Stimulated activated CD4-positive, alpha-beta T cell treated with anti-CD3 and anti-CD28 coated beads, TNF-alpha, amount 100 ng/mL, for 4 hours (primary cell): ENCODE data around the gene IL21.

Experiments used
- DNase-seq, 3 experiments: peaks; one replicate each; pipeline ENCODE4 v3.0.0-alpha.2; 2020; ENCODE audit warnings: low read depth in 3 of 3

The IL21 gene

DNA sequence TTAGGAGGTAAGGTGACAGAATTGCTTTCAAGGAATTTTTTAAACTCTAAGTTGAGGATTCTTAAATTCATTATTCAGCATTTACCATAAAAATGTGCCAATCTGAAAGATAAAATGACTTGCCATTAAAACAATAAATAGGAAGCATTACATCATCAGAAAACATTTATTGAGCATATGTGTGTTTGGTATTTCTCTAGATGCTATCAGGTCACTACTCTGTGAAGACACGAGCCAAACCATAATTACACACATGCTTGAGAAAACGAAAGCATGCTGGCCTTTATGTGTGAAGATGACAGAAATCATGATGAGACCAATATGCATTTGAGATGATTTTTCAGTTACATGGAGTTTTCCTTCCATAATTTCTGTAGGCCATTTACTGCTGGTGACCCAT, 12.3 kb upstream of the IL21 start:
- no peak for DNase-seq

DNA sequence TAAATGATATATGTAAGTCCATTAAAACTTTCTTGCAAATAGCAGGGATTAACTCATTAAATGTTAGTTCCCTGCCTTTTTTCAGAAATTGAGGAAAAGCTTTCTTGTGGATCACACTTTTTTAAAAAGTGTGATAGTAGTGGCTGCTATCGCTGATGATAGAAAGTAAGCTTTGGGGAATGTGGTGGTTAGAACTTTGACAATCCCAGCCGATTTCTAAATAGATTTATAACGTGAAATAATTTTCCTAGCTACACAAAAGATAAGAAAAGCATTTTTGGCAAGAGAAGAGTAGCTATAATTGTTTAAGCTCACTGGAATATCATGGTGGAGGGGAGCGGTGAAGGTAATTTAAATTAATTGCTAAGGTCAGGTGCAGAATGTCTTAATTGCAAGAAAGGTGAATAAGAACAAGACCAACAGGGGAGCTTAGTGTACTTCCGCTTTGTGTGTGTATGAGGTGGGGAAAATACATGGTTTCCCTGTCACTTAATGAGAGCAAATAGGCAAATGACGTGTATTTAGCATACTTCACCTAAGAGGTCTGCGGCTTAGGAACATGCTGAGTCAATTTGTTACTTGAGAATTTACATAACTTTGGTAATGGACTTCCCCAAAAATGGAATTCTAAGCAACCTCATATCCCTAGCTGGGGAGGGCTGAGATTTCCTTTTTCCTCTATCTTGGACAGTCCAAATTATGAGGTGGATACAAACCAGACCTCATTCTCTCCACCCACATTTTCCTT, 11.7 kb upstream of the IL21 start:
- DNase-seq, result no peak

DNA sequence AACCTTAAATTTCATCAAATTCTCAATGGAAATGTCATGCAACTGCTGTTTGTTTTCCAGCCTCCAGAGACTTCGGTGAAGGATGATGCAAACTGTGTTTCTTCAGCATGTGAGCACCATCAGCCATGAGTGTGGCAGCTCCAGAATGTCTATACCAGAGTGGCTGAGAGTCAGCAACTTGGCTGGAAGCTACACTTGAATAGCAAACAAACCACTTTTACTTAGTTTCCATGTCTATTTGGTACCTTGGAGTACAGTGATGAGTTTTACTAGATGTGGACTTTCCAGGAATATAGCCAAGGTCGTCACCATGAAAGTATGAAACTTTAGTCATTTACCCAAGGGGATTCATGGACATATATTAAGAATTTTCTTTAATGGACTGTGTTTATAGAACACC, 4.3 kb upstream of the IL21 start:
- no peak for DNase-seq

DNA sequence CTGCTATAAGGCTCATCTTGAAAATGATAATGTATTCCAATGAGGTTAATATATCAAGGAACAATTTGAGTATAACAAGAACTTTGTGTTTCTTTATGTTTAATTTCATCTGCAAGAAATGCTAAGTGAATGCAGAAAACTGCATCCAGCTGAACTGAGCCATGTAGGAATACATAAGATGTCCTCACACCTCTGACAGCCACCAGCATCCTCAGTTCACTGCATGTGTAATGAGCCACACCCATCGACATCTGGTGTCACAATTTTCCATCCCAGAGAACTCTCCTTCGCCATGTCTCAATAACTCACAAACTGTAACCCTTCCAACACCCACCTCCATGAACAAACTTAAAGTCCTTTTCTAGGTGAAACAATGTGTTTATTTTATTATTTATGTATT, 3.3 kb upstream of the IL21 start:
- DNase-seq, result no peak

DNA sequence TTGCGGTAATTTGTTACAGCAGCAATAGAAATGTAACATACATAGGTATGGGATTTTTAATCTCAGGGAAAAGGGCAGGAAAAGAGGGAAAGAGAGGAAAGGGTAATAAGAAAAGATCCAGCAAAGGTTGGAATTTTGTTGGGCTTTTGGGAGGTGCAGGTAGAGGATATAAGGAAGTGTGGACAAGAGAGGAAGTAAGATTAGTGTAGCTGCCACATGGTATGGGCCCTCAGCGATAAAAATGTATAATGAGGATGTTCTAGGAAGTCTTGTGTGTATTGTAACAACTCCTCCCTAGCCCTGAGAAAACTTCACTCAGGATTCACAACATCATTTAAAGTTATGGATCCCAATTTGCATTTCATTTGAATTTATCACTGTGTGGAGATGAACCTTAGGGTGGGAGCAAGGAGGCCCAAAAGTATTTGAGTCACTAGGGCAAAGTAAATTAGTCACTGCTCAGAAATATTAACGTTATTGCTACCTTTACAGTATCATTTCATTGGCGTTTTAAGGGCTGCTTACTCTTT, 2.8 kb upstream of the IL21 start:
- DNase-seq, result no peak

DNA sequence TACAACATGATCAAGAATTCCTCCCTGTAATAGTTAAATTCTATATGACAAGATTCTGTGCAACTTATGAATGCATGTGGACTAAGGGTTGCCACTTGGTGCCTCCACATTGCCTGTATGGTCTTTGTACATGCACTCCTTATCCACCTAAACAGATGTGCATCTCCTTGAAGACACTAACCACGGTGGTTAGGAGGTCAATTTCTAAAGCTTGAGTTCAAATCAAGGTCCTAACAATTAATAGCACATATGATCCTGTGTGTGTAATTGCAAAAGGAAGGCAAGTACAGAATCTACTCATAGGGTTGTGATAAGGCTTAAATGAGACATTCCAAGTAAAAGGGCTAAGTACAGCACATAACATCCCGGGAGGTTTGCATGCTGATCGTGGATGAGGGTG, 1.5 kb upstream of the IL21 start:
- DNase-seq, result no peak

DNA sequence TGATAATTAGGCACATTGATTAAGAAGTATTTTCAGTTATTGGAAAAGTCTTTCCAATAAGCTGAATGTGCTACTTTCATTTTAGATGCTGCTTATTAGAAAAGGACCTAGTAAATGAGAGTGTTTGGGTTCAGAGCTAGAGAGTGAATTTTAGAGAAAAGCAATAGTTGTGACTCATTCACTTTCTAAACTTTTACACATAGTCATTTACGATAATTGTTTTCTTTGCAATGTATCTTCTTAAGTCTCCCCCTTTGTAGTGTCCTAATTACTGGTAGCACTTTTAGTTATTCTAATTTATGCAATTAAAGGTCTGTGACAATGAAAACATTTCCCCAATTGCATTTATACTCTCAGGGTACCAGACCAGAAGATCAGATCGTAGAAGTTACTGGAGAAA, 1.3 kb downstream of the IL21 start:
- no peak for DNase-seq

DNA sequence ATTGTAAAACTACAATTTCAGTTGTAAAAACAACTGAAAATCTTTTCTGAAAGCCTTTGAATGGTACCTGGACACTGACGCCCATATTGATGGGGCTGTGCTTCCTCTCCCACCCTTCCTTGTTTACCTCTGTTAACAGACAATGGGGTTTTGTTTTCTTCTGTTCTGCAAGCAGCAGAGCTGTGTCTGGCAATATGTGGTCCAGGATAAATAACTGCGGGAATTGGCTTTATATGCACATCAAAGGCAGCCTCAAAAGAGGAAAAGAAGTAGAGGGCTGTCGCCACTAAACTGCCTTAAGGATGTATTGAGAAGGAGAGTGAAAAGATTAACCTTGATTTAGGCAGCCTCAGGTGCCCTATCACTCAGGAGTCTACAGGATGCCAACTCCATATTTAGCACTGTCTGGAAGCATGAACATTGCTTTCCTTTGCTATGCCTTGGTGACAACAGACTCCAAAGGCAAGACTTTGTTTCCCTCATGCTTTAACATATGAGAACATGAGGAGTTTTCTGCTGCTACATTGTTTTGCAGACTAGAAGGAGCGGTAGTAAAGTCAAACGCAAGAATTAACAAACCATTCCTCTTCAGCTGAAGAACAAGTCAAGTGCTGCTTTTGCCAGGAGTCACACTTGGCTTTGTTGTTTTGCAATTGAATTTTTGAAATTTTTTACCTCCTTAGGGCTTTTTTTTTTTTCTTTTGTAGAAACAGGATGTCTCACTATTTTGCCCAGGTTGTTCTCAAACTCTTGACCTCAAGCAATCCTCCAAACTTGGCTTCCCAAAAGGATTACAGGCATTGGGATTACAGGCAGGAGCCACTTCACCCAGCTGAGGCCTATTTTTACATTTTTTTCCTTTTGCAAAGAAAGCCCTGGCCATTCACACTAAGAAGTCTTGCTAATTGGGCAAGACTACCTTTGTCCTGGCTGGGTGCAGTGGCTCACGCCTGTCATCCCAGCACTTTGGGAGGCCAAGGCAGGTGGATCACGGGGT, 3.0 kb downstream of the IL21 start:
- DNase-seq, result no peak

DNA sequence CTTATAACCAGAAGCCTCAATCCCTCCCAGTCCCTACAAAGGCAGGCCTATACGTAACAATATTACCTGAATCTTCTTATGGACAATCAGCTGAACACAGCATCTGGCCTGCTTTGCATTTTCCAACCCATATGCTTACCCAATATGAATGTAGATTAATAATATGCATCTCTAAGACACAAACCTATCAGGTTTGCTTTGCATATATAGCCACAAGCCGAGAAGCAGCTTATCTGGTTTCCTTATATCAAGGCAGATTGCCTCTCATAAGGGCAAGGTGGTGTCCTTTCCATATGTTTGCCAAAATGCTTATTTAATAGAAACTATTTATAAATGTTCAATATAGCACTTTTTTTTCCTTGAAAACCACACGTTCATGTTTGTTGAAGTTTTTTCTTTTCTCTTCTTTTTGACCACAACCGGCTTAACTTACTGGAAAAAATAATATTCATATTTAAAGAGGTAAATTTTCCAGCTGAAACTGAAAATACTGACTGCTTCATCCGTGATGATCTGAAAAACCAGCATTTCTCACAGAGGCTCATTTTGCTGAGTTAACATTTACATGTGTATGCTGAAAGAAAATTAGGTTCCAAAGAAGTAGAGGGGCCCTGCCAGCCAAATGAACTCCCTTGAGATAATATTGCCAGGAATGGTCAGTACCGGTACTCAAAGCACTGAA, 3.8 kb downstream of the IL21 start:
- no peak for DNase-seq

DNA sequence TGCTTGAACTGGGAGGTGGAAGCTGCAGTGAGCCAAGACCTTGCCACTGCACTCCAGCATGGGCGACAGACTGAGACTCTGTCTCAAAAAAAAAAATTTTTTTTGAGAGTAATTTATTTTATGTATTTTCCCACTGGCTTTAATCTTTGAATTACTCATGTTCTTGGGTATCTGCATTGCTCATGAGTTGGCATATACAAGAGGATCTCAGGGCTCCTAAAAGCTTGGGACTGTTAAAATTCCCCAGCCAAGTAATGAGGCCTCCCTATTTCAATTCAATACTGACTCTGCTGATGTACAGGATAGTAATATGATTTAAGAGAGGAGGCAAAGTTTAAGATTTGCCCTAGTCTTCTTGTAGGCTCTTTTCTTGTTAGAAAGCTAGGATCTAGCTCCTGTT, 6.2 kb downstream of the IL21 start:
- DNase-seq, result no peak

DNA sequence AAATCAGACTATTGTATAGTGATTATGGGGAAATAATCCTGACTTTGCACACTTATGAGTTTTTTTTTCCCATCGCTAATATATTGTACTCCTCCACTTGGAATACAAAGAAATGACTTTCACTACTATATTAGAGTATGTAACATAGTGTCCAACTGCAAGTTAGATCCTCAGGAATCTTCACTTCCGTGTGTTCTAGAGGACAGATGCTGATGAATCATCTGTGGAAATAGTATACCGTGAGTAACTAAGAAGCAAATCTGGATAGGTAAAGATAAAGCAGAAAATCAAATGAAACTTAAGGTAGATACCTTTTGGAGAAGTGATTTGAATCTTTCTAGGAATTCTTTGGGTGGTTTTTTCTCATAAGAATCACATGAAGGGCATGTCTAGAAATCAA, 8.3 kb downstream of the IL21 start:
- no peak for DNase-seq

DNA sequence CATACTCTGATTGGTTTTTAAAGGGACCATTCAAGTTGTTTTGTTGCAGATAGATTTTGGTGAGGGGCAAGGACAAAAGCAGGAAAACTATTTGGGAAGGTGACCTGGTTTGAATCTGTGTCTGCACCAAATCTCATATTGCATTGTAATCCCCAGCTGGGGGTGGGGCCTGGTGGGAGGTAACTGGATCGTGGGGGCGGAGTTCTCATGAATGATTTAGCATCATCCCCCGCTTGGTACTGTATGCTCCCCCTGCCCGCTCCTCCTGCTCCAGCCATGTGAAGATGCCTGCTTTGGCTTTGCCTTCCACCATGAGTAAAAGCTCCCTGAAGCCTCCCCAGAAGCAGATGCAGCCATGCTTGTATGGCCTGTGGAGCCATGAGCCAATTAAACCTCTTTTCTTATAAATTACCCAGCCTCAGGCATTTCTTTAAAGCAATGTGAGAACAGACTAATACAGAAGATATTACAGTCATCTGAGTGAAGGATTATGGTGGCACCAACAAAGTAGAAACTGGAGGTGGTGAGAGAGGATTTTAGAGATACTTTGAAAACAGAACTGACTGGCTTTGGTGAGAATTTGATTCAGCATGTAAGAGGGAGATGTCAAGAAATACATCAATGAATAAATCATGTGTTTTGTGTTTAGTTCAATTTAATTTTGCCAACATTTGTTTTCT, 14.4 kb downstream of the IL21 start:
- no peak for DNase-seq

DNA sequence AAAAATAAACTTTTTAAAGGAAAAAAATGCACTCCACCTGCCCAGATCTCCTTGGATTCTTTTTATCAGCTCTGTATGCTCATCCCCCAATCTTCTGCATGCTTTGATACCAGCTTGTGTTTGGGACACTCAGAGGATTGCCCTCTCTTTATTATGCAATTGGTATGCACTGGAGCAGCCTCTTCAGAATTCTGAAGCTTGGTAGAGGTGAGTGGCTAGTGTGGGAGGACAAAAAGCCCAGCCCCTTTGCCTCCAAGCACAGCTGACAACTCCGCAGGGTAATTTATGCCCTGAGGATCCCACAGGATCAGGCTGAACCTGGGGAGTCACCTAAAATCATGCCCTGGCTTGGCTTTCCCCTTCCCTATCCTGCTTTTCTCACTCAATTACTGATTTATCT, 16.7 kb downstream of the IL21 start:
- no peak for DNase-seq

DNA sequence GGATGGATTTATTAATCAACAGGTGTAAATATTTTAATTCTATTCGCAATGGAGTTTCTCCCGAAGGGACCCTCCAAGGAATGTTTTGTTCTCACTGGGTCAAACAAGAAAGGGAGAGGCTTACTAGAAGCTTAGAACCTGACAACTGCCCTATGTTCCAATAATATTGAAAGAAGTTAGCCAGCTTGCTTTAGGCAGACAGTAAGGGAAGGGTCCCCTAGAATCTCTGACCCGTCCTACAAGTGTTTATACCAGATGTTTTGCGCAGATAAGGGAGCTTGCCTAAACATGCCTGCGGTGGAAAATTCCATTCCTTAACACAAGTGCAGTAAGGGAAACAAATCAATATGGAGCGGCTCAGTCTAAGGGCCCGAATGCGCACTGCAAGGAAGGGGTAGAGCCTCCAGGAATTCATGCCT, 17.7 kb downstream of the IL21 start:
- no peak for DNase-seq

DNA sequence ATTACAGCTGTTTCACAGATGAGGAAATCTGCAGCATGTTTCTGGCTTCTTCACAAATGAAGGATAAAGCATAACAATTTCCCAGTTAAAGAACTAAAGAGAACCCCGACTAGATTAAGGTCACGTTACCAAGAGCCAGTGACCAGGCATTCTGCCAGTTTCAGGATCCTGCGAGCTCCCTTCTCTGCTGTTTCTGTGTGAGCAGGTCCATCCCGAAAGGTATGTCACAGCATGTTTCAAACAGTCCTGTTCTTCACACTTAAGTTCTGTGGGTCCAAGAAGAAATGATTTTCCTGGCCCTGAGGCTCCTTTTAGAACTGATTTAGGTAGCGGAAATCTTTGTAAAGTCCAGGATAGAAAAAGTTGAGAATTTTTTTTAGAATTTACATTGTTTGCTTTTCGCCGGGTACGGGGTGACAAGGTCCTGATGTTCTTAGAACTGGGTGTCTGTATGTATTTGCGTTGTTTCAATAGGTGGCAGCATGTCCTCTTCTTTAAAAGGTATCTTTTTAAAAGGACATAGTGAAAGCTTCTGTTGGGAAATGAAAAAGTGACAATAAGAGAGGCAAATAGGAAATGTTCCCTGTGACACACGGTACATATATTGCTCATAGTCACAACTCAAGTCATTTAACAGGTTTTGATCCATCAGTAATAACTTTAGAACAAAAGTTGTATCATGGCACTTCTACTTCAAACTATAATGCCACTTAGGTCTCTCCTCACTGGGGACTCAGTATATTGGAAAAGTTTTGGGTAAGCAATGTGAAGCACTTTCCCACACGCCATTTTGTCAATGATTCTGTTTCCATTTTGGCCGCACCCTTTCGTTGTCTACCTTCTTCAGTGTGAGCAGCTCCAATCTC, 18.4 kb downstream of the IL21 start:
- no peak for DNase-seq

DNA sequence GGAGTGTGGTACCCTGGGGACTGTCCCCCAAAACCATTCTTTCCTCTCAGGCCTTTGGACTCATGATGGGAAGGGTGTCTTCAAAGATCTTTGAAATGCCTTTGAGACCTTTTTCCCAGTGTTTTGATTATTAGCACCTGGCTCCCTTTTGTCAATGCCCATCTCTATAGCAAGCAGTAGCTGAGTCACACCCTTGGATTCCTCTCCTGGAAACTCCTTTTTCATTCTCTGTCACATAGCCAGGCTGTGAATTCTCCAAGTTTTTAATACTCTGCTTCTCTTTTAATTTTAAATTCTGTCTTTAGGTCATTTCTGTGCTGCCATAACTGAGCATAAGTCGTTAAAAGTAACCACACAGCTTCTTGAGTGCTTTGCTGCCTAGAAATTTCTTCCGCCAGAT, 29.7 kb downstream of the IL21 start:
- DNase-seq, result no peak

DNA sequence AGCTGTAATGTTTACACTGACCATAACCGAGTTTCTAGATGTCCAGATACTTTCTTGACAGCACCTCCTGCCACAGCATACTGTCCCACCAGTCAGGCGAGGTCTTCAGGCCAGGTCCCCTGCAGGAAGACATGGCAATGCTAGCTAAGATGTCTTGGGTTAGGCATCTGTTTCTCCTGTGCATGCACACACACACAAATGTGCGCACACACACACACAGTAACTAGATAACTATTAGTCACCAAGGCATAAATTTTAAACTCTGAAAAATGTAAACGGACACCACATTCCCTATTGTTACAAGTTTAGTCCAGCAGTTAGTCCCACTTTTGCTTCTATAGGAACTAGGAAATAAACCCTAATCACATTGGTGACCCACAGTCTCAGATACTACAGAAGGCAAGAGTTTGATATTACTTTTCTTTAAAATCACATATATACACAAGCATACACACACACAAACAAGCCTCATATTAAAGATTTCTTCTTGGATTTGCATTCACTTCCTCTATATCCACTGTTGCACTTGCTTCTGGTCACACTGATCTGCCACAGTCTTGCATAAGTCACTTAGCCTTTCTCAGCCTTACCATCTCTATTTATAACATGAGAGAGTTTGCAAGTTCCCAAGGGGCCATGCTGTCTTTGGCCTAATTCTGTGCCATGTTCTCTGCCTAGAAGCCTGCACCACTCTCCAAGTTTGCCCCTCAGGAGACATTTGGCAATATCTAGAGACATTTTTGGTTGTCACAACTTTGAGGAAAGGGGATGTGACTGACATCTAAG, 32.2 kb downstream of the IL21 start:
- DNase-seq, result no peak

DNA sequence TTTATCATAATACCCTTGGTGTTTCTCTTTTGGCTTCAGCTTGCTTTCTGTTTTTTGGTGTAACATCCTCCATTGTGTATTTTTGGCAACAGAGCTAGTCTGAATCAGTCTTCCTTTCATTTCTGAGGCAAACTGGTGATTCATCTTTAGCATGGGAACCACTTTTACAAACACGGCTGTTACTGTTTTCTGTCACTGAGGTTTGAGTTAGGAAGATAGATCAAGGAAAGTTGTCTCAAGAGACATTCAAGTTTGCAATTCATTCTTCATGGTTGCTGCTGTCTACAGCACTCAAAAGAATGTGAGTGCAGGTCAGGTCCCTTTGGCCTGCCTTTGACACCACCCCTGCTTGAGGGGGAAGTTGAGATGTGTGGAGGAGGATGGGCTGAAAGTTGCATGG, 36.3 kb downstream of the IL21 start:
- DNase-seq, result no peak

DNA sequence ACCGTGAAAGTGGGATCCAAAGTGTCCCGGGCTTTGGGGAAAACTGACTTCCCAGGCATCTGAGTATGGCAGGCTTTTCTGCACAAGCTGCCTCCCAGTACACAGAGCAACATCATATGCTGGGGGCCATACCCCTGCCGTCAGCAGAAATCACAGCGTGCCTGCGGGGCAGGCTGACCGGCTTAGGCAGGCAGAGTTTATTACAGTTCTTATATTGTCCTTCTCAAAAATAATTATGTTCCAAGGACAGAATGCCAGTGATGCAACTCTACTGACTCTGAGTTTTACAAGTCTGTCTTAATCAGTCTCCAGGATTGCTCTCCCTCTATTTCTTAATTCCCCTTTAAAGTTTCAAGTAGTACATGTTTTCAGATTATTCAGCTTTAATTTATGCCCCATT, 37.0 kb downstream of the IL21 start:
- no peak for DNase-seq
